GM21717 (cell line): ENCODE data around the gene RAP1GDS1.
A peak's percentile ranks its signal among the peaks of the same experiment; 100 is the strongest.
"Not testable (repeated sequence)": the region's sequence is repeated elsewhere in the genome, so short reads cannot be mapped to it uniquely, and the experiment has no call there.

Experiments
- ATAC-seq: cut with Tn5 transposase; IDR thresholded peaks from one replicate; pipeline ENCODE4 v1.9.1; 2021; ENCODE audit warnings: mild to moderate bottlenecking, moderate library complexity; ENCODE audit not compliant: unreplicated experiment

Gene RAP1GDS1

GRCh38 chr4:98479590-98479989, 218.4 kb downstream of the RAP1GDS1 start:
- ATAC-seq: not testable (repeated sequence)

DNA sequence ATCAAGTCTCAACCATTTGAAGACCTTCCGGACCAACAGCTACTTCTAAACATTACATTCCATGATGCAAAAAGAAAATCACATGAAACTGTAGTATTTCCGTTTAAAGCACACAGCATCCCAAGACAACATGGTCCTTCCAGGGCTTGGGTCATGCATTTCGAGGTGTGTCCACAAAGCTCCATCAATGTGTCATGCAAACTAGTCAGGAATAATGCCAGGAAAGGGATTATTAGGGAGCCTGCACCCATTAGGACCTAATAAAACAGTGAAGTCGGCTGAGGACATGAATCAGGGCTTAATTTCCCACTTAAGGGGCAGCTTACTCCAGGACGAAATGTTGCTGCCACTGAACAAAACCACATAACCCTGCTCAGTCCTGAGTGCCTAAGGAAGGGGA, 219.4 kb downstream of the RAP1GDS1 start:
- no peak for ATAC-seq

- no peak for ATAC-seq
Measured at GRCh38 chr4:98481167-98481566, 220.0 kb downstream of the RAP1GDS1 start.

DNA sequence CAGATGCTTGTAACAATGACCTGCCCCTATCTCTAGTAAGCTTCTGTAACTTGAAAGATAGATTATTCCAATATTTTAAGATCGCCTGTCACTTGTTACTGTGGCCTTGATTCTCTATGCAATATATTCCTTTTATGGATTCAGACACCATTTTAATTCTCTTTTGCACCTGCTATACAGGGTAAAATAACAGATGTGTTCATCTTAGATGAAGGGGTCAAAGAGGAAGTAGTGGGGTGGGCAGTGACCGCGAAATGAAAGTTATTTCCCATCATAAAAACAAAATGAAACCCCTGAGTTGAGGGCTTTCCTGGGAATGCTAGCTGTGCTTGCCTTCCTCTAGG, 221.3 kb downstream of the RAP1GDS1 start:
- ATAC-seq: peak; percentile 31

DNA sequence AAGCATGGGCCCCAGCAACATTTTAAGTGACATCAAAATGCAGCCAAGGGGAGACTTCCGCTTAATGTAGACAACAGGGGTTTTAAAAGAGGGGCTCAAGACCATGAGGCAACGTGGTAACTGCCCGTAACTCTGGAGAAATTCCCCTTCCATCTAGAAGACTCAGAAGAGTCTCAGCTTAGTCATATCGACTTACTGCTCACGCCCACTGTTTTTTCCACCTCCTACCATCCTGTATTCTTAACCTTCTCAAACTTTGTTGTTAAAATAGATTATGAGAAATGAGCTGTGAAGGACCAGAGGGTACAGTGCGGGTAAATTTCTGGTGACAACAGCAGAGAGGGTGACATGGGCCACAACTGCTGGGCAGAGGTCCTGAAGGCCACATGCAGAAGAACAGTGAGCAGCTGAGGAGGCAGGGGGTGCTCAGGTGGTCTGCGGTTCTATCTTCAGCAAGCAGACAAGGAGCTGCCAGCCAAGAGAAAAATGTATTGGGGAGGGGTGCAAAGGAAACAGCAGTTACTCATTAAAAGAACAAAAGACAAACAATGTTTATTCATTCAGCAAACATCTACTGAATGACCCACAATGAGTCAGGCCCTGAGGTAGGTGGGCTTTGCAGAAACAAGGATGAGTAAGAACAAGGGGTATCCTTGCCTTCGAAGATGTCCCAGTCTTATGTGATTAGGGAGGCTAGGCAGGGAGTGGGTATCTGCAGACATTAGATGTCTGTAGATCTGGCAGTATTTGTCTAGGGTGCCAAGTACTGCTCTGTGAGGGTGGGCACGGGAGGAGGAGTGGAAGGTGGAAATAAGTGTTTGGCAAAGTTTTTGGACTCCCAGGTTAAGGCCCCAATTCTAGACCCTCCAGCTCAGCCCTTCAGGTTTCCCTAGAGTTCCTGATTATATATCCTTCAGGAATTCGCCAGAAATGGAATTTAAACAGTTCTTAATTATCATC, 221.9 kb downstream of the RAP1GDS1 start:
- ATAC-seq: peak; percentile 93

DNA sequence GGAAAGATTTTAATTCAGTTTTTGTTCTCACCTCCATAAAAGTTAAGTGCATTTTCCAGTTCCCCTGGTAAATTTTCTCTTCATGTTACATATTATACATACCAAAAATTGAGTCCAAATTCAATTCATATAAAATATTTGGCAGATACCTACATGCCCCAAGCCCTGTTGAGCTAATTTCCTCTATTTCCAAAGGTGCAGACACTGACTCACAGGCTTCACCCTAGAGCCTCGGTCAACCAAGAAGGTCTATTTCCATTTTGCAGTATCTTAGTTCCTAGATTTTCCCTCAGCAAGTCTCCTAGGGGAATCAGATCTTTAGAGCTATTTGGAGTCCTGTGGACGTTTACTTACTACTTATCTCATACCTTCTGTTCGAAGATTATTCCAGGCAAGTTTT, 222.8 kb downstream of the RAP1GDS1 start:
- no peak for ATAC-seq

- no peak for ATAC-seq
Measured at GRCh38 chr4:98485816-98486345, 224.7 kb downstream of the RAP1GDS1 start.

GRCh38 chr4:98490251-98490650, 229.1 kb downstream of the RAP1GDS1 start:
- no peak for ATAC-seq

DNA sequence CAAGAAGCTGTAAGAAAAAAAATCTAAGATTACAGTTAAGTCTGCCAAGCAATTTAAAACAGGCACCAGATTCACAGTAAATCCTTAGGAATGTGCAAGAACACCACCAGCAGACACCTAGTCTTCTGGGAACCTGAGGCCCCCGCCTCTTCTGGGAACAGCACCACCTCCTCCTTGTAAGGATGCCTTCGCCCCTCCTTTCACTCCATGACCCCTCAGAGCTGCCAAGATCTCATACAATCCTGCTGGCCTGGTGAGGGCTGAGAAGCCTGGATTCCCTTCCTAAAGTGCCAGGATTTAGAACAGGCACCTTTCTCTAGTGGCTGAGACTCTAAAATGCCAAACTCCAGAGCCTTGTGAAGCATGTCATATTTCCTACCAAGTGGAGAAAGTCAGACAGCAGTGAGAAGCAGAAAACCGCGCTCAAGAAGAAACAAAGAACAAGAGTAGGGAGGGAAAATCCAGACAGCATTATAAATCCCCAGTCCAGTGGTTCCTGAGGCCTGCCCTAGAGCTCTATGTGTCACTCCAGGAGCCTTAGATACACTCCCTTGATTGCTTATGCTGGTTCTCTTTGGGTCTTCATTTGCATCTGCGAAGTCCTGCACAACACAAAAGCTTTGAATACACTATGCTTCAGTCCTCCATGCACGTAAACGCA, 230.8 kb downstream of the RAP1GDS1 start:
- ATAC-seq: no peak

- peak; percentile 84 for ATAC-seq
Measured at GRCh38 chr4:98493296-98493695, 232.1 kb downstream of the RAP1GDS1 start.
